Chondrocyte (in vitro differentiated cells): Measurements from ENCODE around the gene NR3C2. TPM values are rescaled to one million over a fixed set of nuclear protein-coding genes. Genes with fewer than 3 reads are reported as not detected.

Experiments
- DNase-seq: peaks from one replicate; pipeline ENCODE4 v3.0.0; 2021; ENCODE audit warnings: mixed read lengths, low spot score
- H3K27ac Mint-ChIP-seq: one replicate; pipeline ENCODE4 v1.8.0; 2021; ENCODE audit warnings: mild to moderate bottlenecking, moderate library complexity, mixed read lengths; ENCODE audit not compliant: unreplicated experiment
- H3K27me3 Mint-ChIP-seq: 2 replicates; pipeline ENCODE4 v1.8.0; 2021; ENCODE audit warnings: low read depth, mixed read lengths
- H3K36me3 Mint-ChIP-seq: 2 replicates; pipeline ENCODE4 v1.8.0; 2021; ENCODE audit warnings: low read depth, mixed read lengths
- H3K4me1 Mint-ChIP-seq: 2 replicates; pipeline ENCODE4 v1.8.0; 2021; ENCODE audit warnings: low read depth, mild to moderate bottlenecking, mixed read lengths
- H3K4me3 Mint-ChIP-seq: one replicate; pipeline ENCODE4 v1.8.0; 2021; ENCODE audit warnings: mild to moderate bottlenecking, moderate library complexity, mixed read lengths; ENCODE audit not compliant: unreplicated experiment
- H3K9me3 Mint-ChIP-seq: 2 replicates; pipeline ENCODE4 v1.8.0; 2021; ENCODE audit warnings: low read depth, mixed read lengths
- CTCF ChIP-seq: fragments of 200-600 bp; sonication (generic); IDR thresholded peaks from 2 replicates; pipeline ENCODE4 v1.5.0; 2021; ENCODE audit warnings: antibody characterized with exemption, mild to moderate bottlenecking, moderate library complexity
- total RNA-seq: library from RNA; stranded (reverse); gene quantifications from 3 replicates; pipeline ENCODE4 v1.2.1, GENCODE V29; 2021

Gene NR3C2
- total RNA-seq, 1 donor from 2014 or later = 0.20 TPM

GRCh38 chr4:148061141-148061481, 381.1 kb downstream of the NR3C2 start:
- H3K27me3 Mint-ChIP-seq = no peaks in the 10 kb centered on the region
- no peak for DNase-seq
- H3K4me3 Mint-ChIP-seq = no peak overlapping the region
- H3K36me3 Mint-ChIP-seq = peaks cover 28% of the 10 kb centered on the region
- no peak overlapping the region for H3K27ac Mint-ChIP-seq
- peaks cover 57% of the 10 kb centered on the region for H3K4me1 Mint-ChIP-seq
- H3K9me3 Mint-ChIP-seq = no peaks in the 10 kb centered on the region
- TF ChIP-seq CTCF = no peak

- Mint-ChIP-seq H3K4me3 (no peak overlapping the region), H3K4me1 (peaks cover 61% of the 10 kb centered on the region), H3K27ac (peak overlapping the region; percentile 37), H3K36me3 (peaks cover 26% of the 10 kb centered on the region), H3K27me3 (no peaks in the 10 kb centered on the region), H3K9me3 (no peaks in the 10 kb centered on the region)
- TF ChIP-seq CTCF = no peak
- no peak for DNase-seq
Measured at GRCh38 chr4:148060264-148061140, 381.7 kb downstream of the NR3C2 start.

GRCh38 chr4:148059617-148060180, 382.5 kb downstream of the NR3C2 start:
- Mint-ChIP-seq H3K27ac (no peak overlapping the region), H3K4me3 (no peak overlapping the region), H3K9me3 (no peaks in the 10 kb centered on the region), H3K36me3 (peaks cover 19% of the 10 kb centered on the region), H3K4me1 (peaks cover 55% of the 10 kb centered on the region), H3K27me3 (no peaks in the 10 kb centered on the region)
- no peak for DNase-seq
- no peak for TF ChIP-seq CTCF

- DNase-seq = no peak
- no peaks in the 10 kb centered on the region for H3K27me3 Mint-ChIP-seq
- no peak for TF ChIP-seq CTCF
- peaks cover 67% of the 10 kb centered on the region for H3K4me1 Mint-ChIP-seq
- no peak overlapping the region for H3K27ac Mint-ChIP-seq
- H3K9me3 Mint-ChIP-seq = no peaks in the 10 kb centered on the region
- H3K4me3 Mint-ChIP-seq = no peak overlapping the region
- H3K36me3 Mint-ChIP-seq = peaks cover 12% of the 10 kb centered on the region
Measured at GRCh38 chr4:148057984-148058859, 384.0 kb downstream of the NR3C2 start.

GRCh38 chr4:148057516-148057915, 384.7 kb downstream of the NR3C2 start:
- H3K27me3 Mint-ChIP-seq = no peaks in the 10 kb centered on the region
- no peak overlapping the region for H3K27ac Mint-ChIP-seq
- DNase-seq = no peak
- H3K36me3 Mint-ChIP-seq = peaks cover 13% of the 10 kb centered on the region
- H3K9me3 Mint-ChIP-seq = no peaks in the 10 kb centered on the region
- H3K4me3 Mint-ChIP-seq = no peak overlapping the region
- H3K4me1 Mint-ChIP-seq = peaks cover 68% of the 10 kb centered on the region
- TF ChIP-seq CTCF = no peak
